Measurements from ENCODE around the gene RAD1.

- TF ChIP-seq, protein P1, sequence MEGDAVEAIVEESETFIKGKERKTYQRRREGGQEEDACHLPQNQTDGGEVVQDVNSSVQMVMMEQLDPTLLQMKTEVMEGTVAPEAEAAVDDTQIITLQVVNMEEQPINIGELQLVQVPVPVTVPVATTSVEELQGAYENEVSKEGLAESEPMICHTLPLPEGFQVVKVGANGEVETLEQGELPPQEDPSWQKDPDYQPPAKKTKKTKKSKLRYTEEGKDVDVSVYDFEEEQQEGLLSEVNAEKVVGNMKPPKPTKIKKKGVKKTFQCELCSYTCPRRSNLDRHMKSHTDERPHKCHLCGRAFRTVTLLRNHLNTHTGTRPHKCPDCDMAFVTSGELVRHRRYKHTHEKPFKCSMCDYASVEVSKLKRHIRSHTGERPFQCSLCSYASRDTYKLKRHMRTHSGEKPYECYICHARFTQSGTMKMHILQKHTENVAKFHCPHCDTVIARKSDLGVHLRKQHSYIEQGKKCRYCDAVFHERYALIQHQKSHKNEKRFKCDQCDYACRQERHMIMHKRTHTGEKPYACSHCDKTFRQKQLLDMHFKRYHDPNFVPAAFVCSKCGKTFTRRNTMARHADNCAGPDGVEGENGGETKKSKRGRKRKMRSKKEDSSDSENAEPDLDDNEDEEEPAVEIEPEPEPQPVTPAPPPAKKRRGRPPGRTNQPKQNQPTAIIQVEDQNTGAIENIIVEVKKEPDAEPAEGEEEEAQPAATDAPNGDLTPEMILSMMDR (IDR thresholded peaks at IDR 0.05; ENCODE audit: borderline replicate concordance, extremely low read depth, low read length, poor library complexity, severe bottlenecking), result no peak
- no peak for TF ChIP-seq EZH2 (IDR thresholded peaks at IDR 0.05; ENCODE audit: borderline replicate concordance, low read depth, low read length, severe bottlenecking)
Measured at GRCh38 chr5:34944460-34945047, 29.2 kb upstream of the RAD1 start.

Measured in DND-41 (cell line).